ENCODE data around the gene PHF12.

PHF12 gene

GRCh38 chr17:28874750-28875149 is 76.6 kb downstream of the PHF12 start:
- peaks cover 7% of the 10 kb centered on the region for H3K4me1 Mint-ChIP-seq (ENCODE audit: low read depth)
- H3K27me3 Mint-ChIP-seq (ENCODE audit: low read depth): no peaks in the 10 kb centered on the region
- H3K36me3 Mint-ChIP-seq (ENCODE audit: low read depth): peaks cover 14% of the 10 kb centered on the region
- no peak overlapping the region for H3K4me3 Mint-ChIP-seq
- no peaks in the 10 kb centered on the region for H3K9me3 Mint-ChIP-seq
- H3K27ac Mint-ChIP-seq: no peak overlapping the region

- Mint-ChIP-seq H3K27me3 (ENCODE audit: low read depth) (no peaks in the 10 kb centered on the region), H3K27ac (no peak overlapping the region), H3K4me1 (ENCODE audit: low read depth) (peaks cover 7% of the 10 kb centered on the region), H3K36me3 (ENCODE audit: low read depth) (peaks cover 10% of the 10 kb centered on the region), H3K4me3 (no peak overlapping the region), H3K9me3 (no peaks in the 10 kb centered on the region)
Observed at GRCh38 chr17:28873839-28874238, 77.5 kb downstream of the PHF12 start.

- Mint-ChIP-seq H3K27ac (peak overlapping the region; percentile 96), H3K4me1 (ENCODE audit: low read depth) (peaks cover 7% of the 10 kb centered on the region), H3K9me3 (no peaks in the 10 kb centered on the region), H3K36me3 (ENCODE audit: low read depth) (peaks cover 1% of the 10 kb centered on the region), H3K4me3 (no peak overlapping the region), H3K27me3 (ENCODE audit: low read depth) (no peaks in the 10 kb centered on the region)
Observed at GRCh38 chr17:28871056-28871579, 80.2 kb downstream of the PHF12 start.

- Mint-ChIP-seq H3K9me3 (no peaks in the 10 kb centered on the region), H3K4me3 (no peak overlapping the region), H3K36me3 (ENCODE audit: low read depth) (peaks cover 1% of the 10 kb centered on the region), H3K27ac (no peak overlapping the region), H3K4me1 (ENCODE audit: low read depth) (peaks cover 8% of the 10 kb centered on the region), H3K27me3 (ENCODE audit: low read depth) (no peaks in the 10 kb centered on the region)
Observed at GRCh38 chr17:28867276-28867675, 84.0 kb downstream of the PHF12 start.

GRCh38 chr17:28865946-28866752 is 85.2 kb downstream of the PHF12 start:
- no peaks in the 10 kb centered on the region for H3K9me3 Mint-ChIP-seq
- H3K4me3 Mint-ChIP-seq: no peak overlapping the region
- peaks cover 1% of the 10 kb centered on the region for H3K36me3 Mint-ChIP-seq (ENCODE audit: low read depth)
- no peaks in the 10 kb centered on the region for H3K27me3 Mint-ChIP-seq (ENCODE audit: low read depth)
- H3K27ac Mint-ChIP-seq: no peak overlapping the region
- H3K4me1 Mint-ChIP-seq (ENCODE audit: low read depth): peaks cover 6% of the 10 kb centered on the region

GRCh38 chr17:28864991-28865849 is 86.1 kb downstream of the PHF12 start:
- peaks cover 3% of the 10 kb centered on the region for H3K4me1 Mint-ChIP-seq (ENCODE audit: low read depth)
- no peaks in the 10 kb centered on the region for H3K9me3 Mint-ChIP-seq

GRCh38 chr17:28863953-28864352 is 87.4 kb downstream of the PHF12 start:
- peaks cover 10% of the 10 kb centered on the region for H3K36me3 Mint-ChIP-seq (ENCODE audit: low read depth)
- no peak overlapping the region for H3K27ac Mint-ChIP-seq
- peaks cover 3% of the 10 kb centered on the region for H3K4me1 Mint-ChIP-seq (ENCODE audit: low read depth)
- no peaks in the 10 kb centered on the region for H3K9me3 Mint-ChIP-seq
- H3K4me3 Mint-ChIP-seq: no peak overlapping the region
- no peaks in the 10 kb centered on the region for H3K27me3 Mint-ChIP-seq (ENCODE audit: low read depth)

More at GRCh38 chr17:28864991-28865849, 86.1 kb downstream of the PHF12 start:
- Mint-ChIP-seq H3K36me3 (ENCODE audit: low read depth) (peaks cover 6% of the 10 kb centered on the region), H3K27me3 (ENCODE audit: low read depth) (no peaks in the 10 kb centered on the region), H3K27ac (no peak overlapping the region), H3K4me3 (no peak overlapping the region)

GRCh38 chr17:28862561-28862960 is 88.8 kb downstream of the PHF12 start:
- Mint-ChIP-seq H3K9me3 (no peaks in the 10 kb centered on the region), H3K4me1 (ENCODE audit: low read depth) (peaks cover 7% of the 10 kb centered on the region), H3K4me3 (no peak overlapping the region), H3K36me3 (ENCODE audit: low read depth) (peaks cover 21% of the 10 kb centered on the region), H3K27me3 (ENCODE audit: low read depth) (no peaks in the 10 kb centered on the region), H3K27ac (no peak overlapping the region)

GRCh38 chr17:28861393-28862203 is 89.7 kb downstream of the PHF12 start:
- peaks cover 21% of the 10 kb centered on the region for H3K36me3 Mint-ChIP-seq (ENCODE audit: low read depth)
- H3K27me3 Mint-ChIP-seq (ENCODE audit: low read depth): no peaks in the 10 kb centered on the region
- no peaks in the 10 kb centered on the region for H3K9me3 Mint-ChIP-seq
- no peak overlapping the region for H3K4me3 Mint-ChIP-seq
- peaks cover 7% of the 10 kb centered on the region for H3K4me1 Mint-ChIP-seq (ENCODE audit: low read depth)
- peak overlapping the region; percentile 4 for H3K27ac Mint-ChIP-seq

- Mint-ChIP-seq H3K4me1 (ENCODE audit: low read depth) (peaks cover 11% of the 10 kb centered on the region), H3K27me3 (ENCODE audit: low read depth) (no peaks in the 10 kb centered on the region), H3K9me3 (no peaks in the 10 kb centered on the region), H3K4me3 (no peak overlapping the region), H3K36me3 (ENCODE audit: low read depth) (peaks cover 23% of the 10 kb centered on the region), H3K27ac (no peak overlapping the region)
Observed at GRCh38 chr17:28860363-28860808, 90.9 kb downstream of the PHF12 start.

GRCh38 chr17:28858801-28859355 is 92.4 kb downstream of the PHF12 start:
- Mint-ChIP-seq H3K27me3 (ENCODE audit: low read depth) (no peaks in the 10 kb centered on the region), H3K9me3 (no peaks in the 10 kb centered on the region), H3K27ac (no peak overlapping the region), H3K36me3 (ENCODE audit: low read depth) (peaks cover 23% of the 10 kb centered on the region), H3K4me3 (no peak overlapping the region), H3K4me1 (ENCODE audit: low read depth) (peaks cover 13% of the 10 kb centered on the region)

GRCh38 chr17:28857905-28858800 is 93.2 kb downstream of the PHF12 start:
- Mint-ChIP-seq H3K27ac (peak overlapping the region; percentile 35), H3K4me3 (peak overlapping the region; percentile 18)

GRCh38 chr17:28856028-28856574 is 95.2 kb downstream of the PHF12 start:
- Mint-ChIP-seq H3K27ac (no peak overlapping the region), H3K9me3 (no peaks in the 10 kb centered on the region), H3K4me3 (peak overlapping the region; percentile 92), H3K27me3 (ENCODE audit: low read depth) (no peaks in the 10 kb centered on the region), H3K36me3 (ENCODE audit: low read depth) (peaks cover 23% of the 10 kb centered on the region), H3K4me1 (ENCODE audit: low read depth) (peaks cover 13% of the 10 kb centered on the region)

More at GRCh38 chr17:28857905-28858800, 93.2 kb downstream of the PHF12 start:
- Mint-ChIP-seq H3K27me3 (ENCODE audit: low read depth) (no peaks in the 10 kb centered on the region), H3K9me3 (no peaks in the 10 kb centered on the region), H3K36me3 (ENCODE audit: low read depth) (peaks cover 23% of the 10 kb centered on the region), H3K4me1 (ENCODE audit: low read depth) (peaks cover 13% of the 10 kb centered on the region)

Measured in T-helper 1 cell treated with Interleukin-12 subunit alpha and Interleukin-12 subunit beta and Interleukin-4 antibody, amounts not matched to agents 30 μg/mL and 1 μg/mL, for 36 hours (primary cell).